H1 (cell line): ENCODE measurements around the gene GSTA2.

Experiments
- ATF2 ChIP-seq: IDR thresholded peaks from 2 replicates; pipeline ENCODE4 v1.6.1; 2012; ENCODE audit warnings: low read length, inconsistent platforms
- BRCA1 ChIP-seq: IDR thresholded peaks from 2 replicates; pipeline ENCODE4 v1.6.1; 2012; ENCODE audit warnings: low read depth, low read length, improper control_type of control experiment
- CBX5 ChIP-seq: fragments of 300-800, 300-1000 bp; sonication (generic); IDR thresholded peaks from 2 replicates; pipeline ENCODE4 v1.7.1; 2016; ENCODE audit warnings: antibody characterized with exemption, low read length, low read depth
- CTCF ChIP-seq, 3 experiments: IDR thresholded peaks; 1 replicate in 2 of 3; 2 replicates in 1 of 3; pipeline versions ENCODE4 v1.5.1 to v1.6.1; 2011; ENCODE audit warnings: low read length in 3 of 3, mild to moderate bottlenecking in 3 of 3, inconsistent platforms in 2 of 3, low read depth in 1 of 3, moderate library complexity in 1 of 3; ENCODE audit not compliant: insufficient read depth in 1 of 3; ENCODE audit errors: control extremely low read depth in 1 of 3
- EP300 ChIP-seq, 2 experiments: IDR thresholded peaks; 1 replicate in 1 of 2; 2 replicates in 1 of 2; pipeline ENCODE4 v1.6.1; 2011 to 2012; ENCODE audit warnings: low read depth in 2 of 2, low read length in 2 of 2, mild to moderate bottlenecking in 2 of 2, borderline replicate concordance in 1 of 2, inconsistent platforms in 1 of 2, moderate library complexity in 1 of 2
- EZH2 ChIP-seq: fragments of 200-600 bp; sonication (generic); IDR thresholded peaks from 2 replicates; pipeline ENCODE4 v1.7.1; 2012; ENCODE audit warnings: low read depth, mild to moderate bottlenecking, moderate library complexity, low read length, inconsistent platforms; ENCODE audit not compliant: severe bottlenecking
- POLR2A ChIP-seq, 2 experiments: IDR thresholded peaks; 1 replicate in 1 of 2; 2 replicates in 1 of 2; pipeline ENCODE4 v1.6.1; 2011; ENCODE audit warnings: low read depth in 2 of 2, low read length in 2 of 2, mild to moderate bottlenecking in 2 of 2; ENCODE audit errors: control extremely low read depth in 1 of 2
- RNF2 ChIP-seq: fragments of 200-900, 300-1000 bp; sonication (generic); IDR thresholded peaks from 2 replicates; pipeline ENCODE4 v1.7.1; 2016; ENCODE audit warnings: borderline replicate concordance, low read depth, mild to moderate bottlenecking, antibody characterized with exemption, low read length; ENCODE audit not compliant: poor library complexity, severe bottlenecking; ENCODE audit errors: missing control alignments
- SP2 ChIP-seq: IDR thresholded peaks from 2 replicates; pipeline ENCODE4 v1.6.1; 2012; ENCODE audit warnings: mild to moderate bottlenecking, low read length, inconsistent platforms
- TCF12 ChIP-seq: IDR thresholded peaks from 2 replicates; pipeline ENCODE4 v1.6.1; 2011; ENCODE audit warnings: low read depth, mild to moderate bottlenecking, low read length
- TEAD4 ChIP-seq: IDR thresholded peaks from 2 replicates; pipeline ENCODE4 v1.6.1; 2012; ENCODE audit warnings: low read depth, low read length, inconsistent platforms, mixed read lengths
- USF2 ChIP-seq: IDR thresholded peaks from 2 replicates; pipeline ENCODE4 v1.6.1; 2011; ENCODE audit warnings: low read length, improper control_type of control experiment
- YY1 ChIP-seq: IDR thresholded peaks from 2 replicates; pipeline ENCODE4 v1.6.1; 2011; ENCODE audit warnings: low read depth, mild to moderate bottlenecking, low read length

GRCh38 chr6:52759085-52759484 is 4.2 kb downstream of the GSTA2 start:
- no peak for TF ChIP-seq CTCF (IDR thresholded peaks at IDR 0.05; ENCODE audit: control extremely low read depth in 1 of 3, insufficient read depth in 1 of 3, low read depth in 1 of 3, low read length in 3 of 3)
- TF ChIP-seq EZH2: no peak
- no peak for TF ChIP-seq TCF12
- no peak for TF ChIP-seq POLR2A (IDR thresholded peaks at IDR 0.05; ENCODE audit: control extremely low read depth in 1 of 2, low read depth in 2 of 2, low read length in 2 of 2)
- no peak for TF ChIP-seq YY1
- no peak for TF ChIP-seq USF2
- no peak for TF ChIP-seq BRCA1
- TF ChIP-seq SP2: no peak
- no peak for TF ChIP-seq RNF2
- no peak for TF ChIP-seq ATF2
- no peak for TF ChIP-seq EP300 (IDR thresholded peaks at IDR 0.05; ENCODE audit: borderline replicate concordance in 1 of 2, low read depth in 2 of 2, low read length in 2 of 2)
- TF ChIP-seq CBX5: no peak
- TF ChIP-seq TEAD4: no peak
